ENCODE results near the gene PLEKHH2.
A peak's percentile ranks its signal among the peaks of the same experiment; 100 is the strongest.

PLEKHH2 gene

GRCh38 chr2:43743706-43744105 lies 106.6 kb downstream of the PLEKHH2 start:
- intact Hi-C loops (cut with micrococcal nuclease), result no loop called here

GRCh38 chr2:43745457-43745856 lies 108.4 kb downstream of the PLEKHH2 start:
- Mint-ChIP-seq H3K4me3 (no peak overlapping the region), H3K27ac (no peak overlapping the region), H3K9me3 (no peaks in the 10 kb centered on the region), H3K4me1 (ENCODE audit: low read depth) (no peaks in the 10 kb centered on the region), H3K36me3 (ENCODE audit: low read depth) (no peaks in the 10 kb centered on the region), H3K27me3 (no peaks in the 10 kb centered on the region)
- intact Hi-C loops (cut with micrococcal nuclease), result no loop called here

More at GRCh38 chr2:43743706-43744105, 106.6 kb downstream of the PLEKHH2 start:
- Mint-ChIP-seq H3K27me3 (peaks cover 5% of the 10 kb centered on the region), H3K4me1 (ENCODE audit: low read depth) (no peaks in the 10 kb centered on the region), H3K4me3 (no peak overlapping the region), H3K9me3 (no peaks in the 10 kb centered on the region), H3K36me3 (ENCODE audit: low read depth) (no peaks in the 10 kb centered on the region), H3K27ac (no peak overlapping the region)

GRCh38 chr2:43748333-43748732 lies 111.3 kb downstream of the PLEKHH2 start:
- Mint-ChIP-seq H3K36me3 (ENCODE audit: low read depth) (no peaks in the 10 kb centered on the region), H3K9me3 (no peaks in the 10 kb centered on the region), H3K4me1 (ENCODE audit: low read depth) (no peaks in the 10 kb centered on the region), H3K4me3 (no peak overlapping the region), H3K27me3 (no peaks in the 10 kb centered on the region), H3K27ac (no peak overlapping the region)
- intact Hi-C loops (cut with micrococcal nuclease), result no loop called here

- no peak overlapping the region for H3K4me3 Mint-ChIP-seq
- intact Hi-C loops (cut with micrococcal nuclease), result no loop called here
- no peaks in the 10 kb centered on the region for H3K27me3 Mint-ChIP-seq
- H3K27ac Mint-ChIP-seq, result no peak overlapping the region
- no peaks in the 10 kb centered on the region for H3K4me1 Mint-ChIP-seq (ENCODE audit: low read depth)
- H3K36me3 Mint-ChIP-seq (ENCODE audit: low read depth), result no peaks in the 10 kb centered on the region
- no peaks in the 10 kb centered on the region for H3K9me3 Mint-ChIP-seq
These were observed 112.5 kb downstream of the PLEKHH2 start for GRCh38 chr2:43749583-43749982.

- H3K27ac Mint-ChIP-seq, result no peak overlapping the region
- intact Hi-C loops (cut with micrococcal nuclease), result no loop called here
- H3K4me1 Mint-ChIP-seq (ENCODE audit: low read depth), result no peaks in the 10 kb centered on the region
- no peaks in the 10 kb centered on the region for H3K27me3 Mint-ChIP-seq
- no peaks in the 10 kb centered on the region for H3K36me3 Mint-ChIP-seq (ENCODE audit: low read depth)
- no peak overlapping the region for H3K4me3 Mint-ChIP-seq
- no peaks in the 10 kb centered on the region for H3K9me3 Mint-ChIP-seq
These were observed 114.5 kb downstream of the PLEKHH2 start for GRCh38 chr2:43751476-43751990.

GRCh38 chr2:43752302-43752701 lies 115.2 kb downstream of the PLEKHH2 start:
- Mint-ChIP-seq H3K36me3 (ENCODE audit: low read depth) (no peaks in the 10 kb centered on the region), H3K9me3 (no peaks in the 10 kb centered on the region), H3K4me3 (no peak overlapping the region), H3K4me1 (ENCODE audit: low read depth) (no peaks in the 10 kb centered on the region), H3K27me3 (no peaks in the 10 kb centered on the region), H3K27ac (no peak overlapping the region)
- intact Hi-C loops (cut with micrococcal nuclease), result no loop called here

GRCh38 chr2:43754180-43754579 lies 117.1 kb downstream of the PLEKHH2 start:
- Mint-ChIP-seq H3K27me3 (no peaks in the 10 kb centered on the region), H3K4me3 (no peak overlapping the region), H3K27ac (no peak overlapping the region), H3K4me1 (ENCODE audit: low read depth) (no peaks in the 10 kb centered on the region), H3K36me3 (ENCODE audit: low read depth) (no peaks in the 10 kb centered on the region), H3K9me3 (no peaks in the 10 kb centered on the region)
- intact Hi-C loops (cut with micrococcal nuclease), result no loop called here

GRCh38 chr2:43758739-43759138 lies 121.7 kb downstream of the PLEKHH2 start:
- no peak overlapping the region for H3K4me3 Mint-ChIP-seq
- H3K9me3 Mint-ChIP-seq, result no peaks in the 10 kb centered on the region
- no peaks in the 10 kb centered on the region for H3K36me3 Mint-ChIP-seq (ENCODE audit: low read depth)
- intact Hi-C loops (cut with micrococcal nuclease), result no loop called here
- H3K4me1 Mint-ChIP-seq (ENCODE audit: low read depth), result no peaks in the 10 kb centered on the region
- H3K27ac Mint-ChIP-seq, result no peak overlapping the region
- no peaks in the 10 kb centered on the region for H3K27me3 Mint-ChIP-seq

- H3K4me1 Mint-ChIP-seq (ENCODE audit: low read depth), result no peaks in the 10 kb centered on the region
- H3K36me3 Mint-ChIP-seq (ENCODE audit: low read depth), result no peaks in the 10 kb centered on the region
- H3K9me3 Mint-ChIP-seq, result no peaks in the 10 kb centered on the region
- no peaks in the 10 kb centered on the region for H3K27me3 Mint-ChIP-seq
- H3K27ac Mint-ChIP-seq, result no peak overlapping the region
- H3K4me3 Mint-ChIP-seq, result no peak overlapping the region
- intact Hi-C loops (cut with micrococcal nuclease), result no loop called here
These were observed 122.1 kb downstream of the PLEKHH2 start for GRCh38 chr2:43759195-43759594.

GRCh38 chr2:43762286-43762685 lies 125.2 kb downstream of the PLEKHH2 start:
- H3K9me3 Mint-ChIP-seq, result no peaks in the 10 kb centered on the region
- H3K36me3 Mint-ChIP-seq (ENCODE audit: low read depth), result no peaks in the 10 kb centered on the region
- no peak overlapping the region for H3K27ac Mint-ChIP-seq
- intact Hi-C loops (cut with micrococcal nuclease), result no loop called here
- H3K27me3 Mint-ChIP-seq, result no peaks in the 10 kb centered on the region
- H3K4me3 Mint-ChIP-seq, result no peak overlapping the region
- no peaks in the 10 kb centered on the region for H3K4me1 Mint-ChIP-seq (ENCODE audit: low read depth)

GRCh38 chr2:43763091-43763490 lies 126.0 kb downstream of the PLEKHH2 start:
- Mint-ChIP-seq H3K27me3 (no peaks in the 10 kb centered on the region), H3K4me1 (ENCODE audit: low read depth) (no peaks in the 10 kb centered on the region), H3K9me3 (no peaks in the 10 kb centered on the region), H3K27ac (no peak overlapping the region), H3K4me3 (no peak overlapping the region), H3K36me3 (ENCODE audit: low read depth) (no peaks in the 10 kb centered on the region)
- intact Hi-C loops (cut with micrococcal nuclease), result no loop called here

- Mint-ChIP-seq H3K27ac (no peak overlapping the region), H3K27me3 (no peaks in the 10 kb centered on the region), H3K4me3 (no peak overlapping the region), H3K4me1 (ENCODE audit: low read depth) (no peaks in the 10 kb centered on the region), H3K36me3 (ENCODE audit: low read depth) (no peaks in the 10 kb centered on the region), H3K9me3 (no peaks in the 10 kb centered on the region)
- intact Hi-C loops (cut with micrococcal nuclease), result no loop called here
These were observed 127.1 kb downstream of the PLEKHH2 start for GRCh38 chr2:43764086-43764705.

GRCh38 chr2:43766006-43766405 lies 128.9 kb downstream of the PLEKHH2 start:
- Mint-ChIP-seq H3K27ac (no peak overlapping the region), H3K27me3 (peaks cover 3% of the 10 kb centered on the region), H3K9me3 (no peaks in the 10 kb centered on the region), H3K4me3 (no peak overlapping the region), H3K36me3 (ENCODE audit: low read depth) (no peaks in the 10 kb centered on the region), H3K4me1 (ENCODE audit: low read depth) (no peaks in the 10 kb centered on the region)
- intact Hi-C loops (cut with micrococcal nuclease), result no loop called here

- Mint-ChIP-seq H3K36me3 (ENCODE audit: low read depth) (peaks cover 6% of the 10 kb centered on the region), H3K9me3 (no peaks in the 10 kb centered on the region), H3K27ac (peak within 1 kb of the TSS; percentile 95), H3K4me3 (peak within 1 kb of the TSS; percentile 98), H3K4me1 (ENCODE audit: low read depth) (peaks cover 12% of the 10 kb centered on the region), H3K27me3 (peaks cover 3% of the 10 kb centered on the region)
- intact Hi-C loops (cut with micrococcal nuclease), result loop anchor here (5.0 kb wide), 1 partner anchor 223 kb away; the partner anchor contains the start of gene LRPPRC
These were observed 137.0 kb downstream of the PLEKHH2 start, which contains the start of gene DYNC2LI1 for GRCh38 chr2:43773876-43774613. TSS of gene DYNC2LI1 (plus strand) at chr2:43774039. CDS start at chr2:43774139, 100 bp downstream.
